T1000 (cell line): ENCODE data around the gene SLCO4C1.
"Not testable (repeated sequence)": the region's sequence is repeated elsewhere in the genome, so short reads cannot be mapped to it uniquely, and the experiment has no call there.

Experiments used
- DNase-seq: peaks from one replicate; lab custom pipeline; 2025; ENCODE audit warnings: mixed read lengths; lab: John Stamatoyannopoulos, UW

SLCO4C1 gene, protein sequence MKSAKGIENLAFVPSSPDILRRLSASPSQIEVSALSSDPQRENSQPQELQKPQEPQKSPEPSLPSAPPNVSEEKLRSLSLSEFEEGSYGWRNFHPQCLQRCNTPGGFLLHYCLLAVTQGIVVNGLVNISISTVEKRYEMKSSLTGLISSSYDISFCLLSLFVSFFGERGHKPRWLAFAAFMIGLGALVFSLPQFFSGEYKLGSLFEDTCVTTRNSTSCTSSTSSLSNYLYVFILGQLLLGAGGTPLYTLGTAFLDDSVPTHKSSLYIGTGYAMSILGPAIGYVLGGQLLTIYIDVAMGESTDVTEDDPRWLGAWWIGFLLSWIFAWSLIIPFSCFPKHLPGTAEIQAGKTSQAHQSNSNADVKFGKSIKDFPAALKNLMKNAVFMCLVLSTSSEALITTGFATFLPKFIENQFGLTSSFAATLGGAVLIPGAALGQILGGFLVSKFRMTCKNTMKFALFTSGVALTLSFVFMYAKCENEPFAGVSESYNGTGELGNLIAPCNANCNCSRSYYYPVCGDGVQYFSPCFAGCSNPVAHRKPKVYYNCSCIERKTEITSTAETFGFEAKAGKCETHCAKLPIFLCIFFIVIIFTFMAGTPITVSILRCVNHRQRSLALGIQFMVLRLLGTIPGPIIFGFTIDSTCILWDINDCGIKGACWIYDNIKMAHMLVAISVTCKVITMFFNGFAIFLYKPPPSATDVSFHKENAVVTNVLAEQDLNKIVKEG

DNA sequence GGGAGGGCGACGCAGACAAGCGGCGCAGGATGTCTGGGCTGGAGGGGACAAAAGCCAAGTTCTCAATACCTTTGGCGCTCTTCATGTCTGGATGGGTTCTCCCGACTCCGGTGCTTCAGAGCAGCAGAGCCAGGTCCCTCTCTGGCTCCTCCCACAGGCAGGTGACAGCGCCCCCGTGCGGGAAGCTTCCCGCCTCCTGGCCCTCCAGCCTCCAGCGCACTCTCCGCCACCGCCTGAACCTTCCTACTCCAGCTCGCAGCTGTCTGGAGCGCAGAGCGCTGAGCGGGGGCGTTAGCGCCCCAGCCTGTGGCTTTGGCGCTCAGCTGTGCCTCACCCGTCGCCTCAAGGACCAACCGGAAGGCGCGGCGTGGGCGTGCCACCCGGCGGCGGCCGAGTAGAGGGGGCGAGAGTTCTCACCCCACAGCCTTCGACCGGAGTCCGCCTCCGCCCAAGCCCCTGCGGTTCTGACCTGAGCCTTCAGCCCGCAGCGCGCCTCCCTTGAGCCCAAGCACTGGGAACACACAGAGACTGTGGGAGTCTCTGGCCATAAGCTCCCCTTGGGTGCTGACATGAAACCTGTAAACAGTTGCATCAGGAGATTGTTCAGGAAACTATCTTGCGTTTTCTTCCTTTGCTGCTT, at the start of gene SLCO4C1:
Gene SLCO4C1, minus strand, starts transcription at position 107 of the 640 bp plus-strand sequence. Its CDS starts 22 bp downstream, at position 85.
- DNase-seq, result no peak

DNA sequence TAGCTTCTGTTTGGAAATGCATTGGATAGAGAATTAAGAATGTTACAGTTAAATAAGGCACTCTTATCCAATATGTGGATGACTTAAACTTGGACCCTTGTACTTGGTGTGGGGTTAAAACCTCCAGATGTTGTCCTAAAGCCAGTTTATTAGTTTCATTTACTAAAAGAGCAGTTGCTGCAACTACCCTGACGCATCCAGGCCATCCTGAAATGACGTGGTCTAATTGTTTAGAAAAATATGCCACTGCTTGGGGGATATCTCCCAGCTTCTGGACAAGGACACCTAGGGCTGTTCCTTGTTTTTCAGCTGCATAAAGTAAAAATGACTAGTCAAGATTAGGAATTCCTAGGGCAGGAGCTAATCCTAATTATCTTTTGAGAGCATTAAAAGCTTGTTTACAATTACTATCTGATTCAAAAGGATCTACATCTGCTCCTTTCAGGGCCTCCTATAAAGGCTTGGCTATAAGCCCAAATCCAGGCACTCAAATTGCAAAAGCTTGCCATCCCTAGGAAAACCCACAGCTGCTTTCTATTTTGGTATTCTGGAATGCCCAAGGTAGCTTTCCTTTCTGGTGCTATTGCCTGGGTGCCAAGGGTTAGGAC, 45.7 kb upstream of the SLCO4C1 start:
- peak; percentile 5 for DNase-seq

DNA sequence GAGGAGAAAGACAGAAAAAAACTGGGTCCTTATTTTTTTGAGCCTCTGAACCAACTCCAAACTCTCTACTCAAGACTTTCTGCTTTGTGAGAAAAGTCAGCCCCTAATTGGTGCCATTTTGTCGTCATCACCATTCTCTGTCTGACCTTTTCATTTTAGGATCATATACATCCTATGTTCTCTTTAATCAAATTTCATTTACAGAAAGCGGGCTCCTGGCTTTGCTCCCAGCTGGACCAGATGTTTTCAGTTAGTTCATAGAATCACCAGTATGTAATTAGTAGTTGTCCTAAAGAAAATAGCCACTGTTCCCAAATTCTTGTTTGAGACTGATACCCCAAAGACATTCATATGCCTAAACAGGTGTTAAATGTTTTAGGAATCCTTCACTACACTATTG, 28.6 kb upstream of the SLCO4C1 start:
- no peak for DNase-seq

- DNase-seq, result not testable (repeated sequence)
Measured at GRCh38 chr5:102318801-102319200, 22.7 kb upstream of the SLCO4C1 start.

GRCh38 chr5:102314328-102314727, 18.2 kb upstream of the SLCO4C1 start:
- no peak for DNase-seq

GRCh38 chr5:102313912-102314311, 17.8 kb upstream of the SLCO4C1 start:
- DNase-seq, result no peak

DNA sequence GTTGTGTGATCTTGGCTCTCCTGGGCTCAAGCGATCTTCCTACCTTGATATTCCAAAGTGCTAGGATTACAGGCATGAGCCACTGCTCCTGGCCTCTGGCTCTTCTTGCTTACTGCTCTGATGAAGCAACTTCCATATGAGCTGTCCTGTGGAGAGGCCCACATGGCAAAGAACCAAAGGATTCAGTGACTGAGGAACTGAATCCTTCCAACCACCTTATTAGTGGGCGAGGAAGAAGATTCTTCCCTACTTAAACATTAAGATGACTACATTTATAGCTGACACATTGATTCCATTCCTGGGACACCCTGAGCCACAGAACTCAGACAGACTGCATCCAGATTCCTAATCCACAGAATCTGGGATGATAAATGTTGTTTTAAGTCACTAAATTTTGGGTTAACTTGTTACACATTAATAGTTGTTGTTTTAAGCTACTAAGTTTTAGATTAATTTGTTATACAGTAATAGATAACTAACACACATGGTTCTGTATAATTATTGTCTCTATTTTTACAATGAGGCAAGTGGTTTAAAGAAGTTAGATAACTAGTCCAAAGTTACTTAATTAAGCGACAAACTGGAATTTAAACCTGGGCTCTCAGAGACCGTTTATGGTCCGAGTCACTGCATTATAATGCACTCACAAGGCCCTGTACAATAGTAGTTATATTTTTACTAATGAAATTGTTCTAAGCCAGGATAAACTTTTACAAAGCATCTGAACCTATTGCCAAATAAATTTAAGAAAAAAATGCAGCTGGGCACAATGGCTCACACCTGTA, 16.7 kb upstream of the SLCO4C1 start:
- no peak for DNase-seq

- DNase-seq, result no peak
Measured at GRCh38 chr5:102309586-102309985, 13.5 kb upstream of the SLCO4C1 start.

GRCh38 chr5:102307232-102307631, 11.1 kb upstream of the SLCO4C1 start:
- DNase-seq, result no peak

DNA sequence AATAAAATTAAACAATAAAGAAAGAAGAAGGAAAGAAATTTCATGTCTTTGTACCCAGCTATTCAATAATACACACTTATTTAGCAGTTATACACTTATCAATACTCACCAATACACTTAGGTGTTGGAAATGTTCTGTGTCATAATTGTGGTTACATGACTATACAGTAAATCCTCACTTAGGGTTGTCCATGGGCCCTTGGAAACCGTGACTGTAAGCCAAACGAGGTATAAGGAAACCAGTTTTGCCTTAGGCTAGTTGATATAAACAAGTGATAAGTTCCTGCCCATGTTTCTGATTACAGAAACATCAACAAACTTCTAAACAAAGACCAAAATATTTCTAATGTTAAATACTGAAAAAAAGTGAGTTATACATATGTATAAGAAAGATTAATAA, 10.0 kb upstream of the SLCO4C1 start:
- no peak for DNase-seq

GRCh38 chr5:102295534-102296177, 428 bp downstream of the SLCO4C1 start:
- DNase-seq, result no peak

- no peak for DNase-seq
Measured at GRCh38 chr5:102294886-102295395, 1.1 kb downstream of the SLCO4C1 start.

- no peak for DNase-seq
Measured at GRCh38 chr5:102290004-102290403, 6.1 kb downstream of the SLCO4C1 start.

DNA sequence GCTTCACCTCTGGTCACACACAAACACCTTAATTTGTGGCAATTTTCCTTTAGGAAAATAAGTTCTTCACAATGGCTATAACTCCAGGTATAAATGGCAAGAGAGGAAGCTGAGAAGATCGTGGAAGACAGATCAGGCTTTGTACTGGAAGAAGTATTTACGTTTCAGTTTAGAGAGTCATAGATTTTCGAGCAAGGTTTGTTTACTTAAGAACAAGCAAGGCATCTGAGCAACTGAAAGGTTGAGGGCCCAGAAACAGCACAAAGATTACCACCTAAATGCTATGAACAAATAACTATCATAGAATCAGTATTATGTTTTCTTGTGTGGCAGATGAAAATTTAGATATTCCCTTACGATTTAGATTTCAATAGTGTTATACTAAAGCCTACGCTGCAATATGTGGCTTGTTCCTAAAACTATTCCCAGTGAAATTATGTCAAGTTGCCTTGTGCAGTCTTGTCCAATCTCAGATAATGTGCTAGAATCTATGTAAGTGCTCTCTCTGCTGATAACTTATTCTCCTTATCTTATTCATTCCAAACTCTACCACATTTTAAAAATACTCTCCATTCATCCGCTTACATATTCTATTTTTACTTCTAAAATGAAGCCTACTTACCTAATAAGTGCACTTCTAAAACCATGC, 6.7 kb downstream of the SLCO4C1 start:
- DNase-seq, result no peak

DNA sequence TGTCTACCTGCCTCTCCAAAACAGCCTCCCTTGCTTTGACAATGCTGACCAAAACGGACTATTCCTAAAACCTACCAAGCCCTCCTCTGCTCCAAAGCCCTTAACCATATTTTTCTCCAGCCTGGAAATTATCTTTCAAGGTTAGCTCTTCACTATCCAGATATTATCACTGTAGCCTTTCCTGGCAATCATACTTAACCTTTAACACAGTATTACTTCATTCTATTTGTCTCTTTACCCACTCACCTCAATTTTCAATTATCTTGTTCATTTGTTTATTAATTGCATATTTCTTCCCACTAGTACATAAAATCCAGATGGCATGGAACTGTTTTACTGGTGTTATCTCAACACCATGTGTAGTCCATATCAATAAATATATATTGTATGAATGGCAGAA, 7.5 kb downstream of the SLCO4C1 start:
- DNase-seq, result no peak

DNA sequence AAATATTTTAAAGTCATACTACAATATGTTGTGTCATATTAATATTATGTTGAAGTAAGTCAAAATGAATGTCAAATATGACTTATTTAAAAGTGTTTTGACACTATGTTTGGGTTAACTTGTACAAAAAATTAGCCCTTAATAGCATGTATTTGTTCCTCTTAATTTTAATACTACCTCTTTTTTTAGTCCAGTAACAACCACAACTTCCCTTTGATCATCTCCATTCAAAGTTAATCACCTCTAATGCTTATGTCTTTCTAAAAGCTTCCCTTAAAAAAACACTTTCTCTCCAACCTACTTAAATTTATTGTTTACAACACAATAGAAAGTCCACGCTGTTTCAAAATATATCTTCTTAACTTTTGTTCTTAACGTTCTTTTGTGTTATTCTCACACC, 9.6 kb downstream of the SLCO4C1 start:
- DNase-seq, result no peak

- DNase-seq, result no peak
Measured at GRCh38 chr5:102283102-102283797, 12.8 kb downstream of the SLCO4C1 start.

DNA sequence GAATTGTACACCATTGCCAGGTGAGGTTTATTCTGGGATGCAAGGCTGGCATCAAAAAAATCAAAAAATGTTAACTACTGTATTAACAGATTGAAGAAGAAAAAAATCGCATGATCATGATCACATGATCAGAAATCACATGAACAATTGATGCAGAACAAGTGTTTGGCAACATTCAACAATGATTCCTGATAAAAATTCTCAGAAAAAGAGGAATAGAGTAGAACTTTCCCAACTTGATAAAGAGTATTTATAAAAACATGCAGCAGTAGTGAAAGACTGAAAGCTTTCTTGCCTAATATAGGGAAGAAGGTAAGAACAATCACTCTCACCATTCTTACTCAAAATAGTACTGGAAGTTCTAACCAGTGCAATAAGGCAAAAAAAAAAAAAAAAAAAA, 16.4 kb downstream of the SLCO4C1 start:
- no peak for DNase-seq

- DNase-seq, result no peak
Measured at GRCh38 chr5:102278231-102278630, 17.9 kb downstream of the SLCO4C1 start.

DNA sequence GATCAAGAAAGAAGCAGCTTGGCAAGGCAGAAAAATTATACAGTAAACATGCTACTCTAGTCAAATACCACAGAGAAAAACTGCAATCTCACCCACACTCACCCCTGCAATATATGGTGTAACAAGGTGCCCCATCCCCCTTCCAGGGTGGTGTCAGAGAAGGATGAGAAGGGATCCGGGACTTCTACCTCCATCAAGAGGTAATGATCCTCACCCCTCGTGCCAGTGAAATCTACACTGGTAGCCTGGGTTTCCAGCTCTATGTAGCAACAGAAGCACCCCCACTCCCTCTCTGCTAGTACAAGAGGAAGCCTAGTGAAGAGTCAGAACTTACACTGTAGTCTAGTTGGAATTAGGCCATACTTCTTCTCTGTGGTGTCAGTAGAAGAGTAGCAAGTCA, 18.9 kb downstream of the SLCO4C1 start:
- DNase-seq, result no peak
